Measurements from ENCODE around the gene COBL.
A peak's percentile ranks its signal among the peaks of the same experiment; 100 is the strongest.

COBL gene

DNA sequence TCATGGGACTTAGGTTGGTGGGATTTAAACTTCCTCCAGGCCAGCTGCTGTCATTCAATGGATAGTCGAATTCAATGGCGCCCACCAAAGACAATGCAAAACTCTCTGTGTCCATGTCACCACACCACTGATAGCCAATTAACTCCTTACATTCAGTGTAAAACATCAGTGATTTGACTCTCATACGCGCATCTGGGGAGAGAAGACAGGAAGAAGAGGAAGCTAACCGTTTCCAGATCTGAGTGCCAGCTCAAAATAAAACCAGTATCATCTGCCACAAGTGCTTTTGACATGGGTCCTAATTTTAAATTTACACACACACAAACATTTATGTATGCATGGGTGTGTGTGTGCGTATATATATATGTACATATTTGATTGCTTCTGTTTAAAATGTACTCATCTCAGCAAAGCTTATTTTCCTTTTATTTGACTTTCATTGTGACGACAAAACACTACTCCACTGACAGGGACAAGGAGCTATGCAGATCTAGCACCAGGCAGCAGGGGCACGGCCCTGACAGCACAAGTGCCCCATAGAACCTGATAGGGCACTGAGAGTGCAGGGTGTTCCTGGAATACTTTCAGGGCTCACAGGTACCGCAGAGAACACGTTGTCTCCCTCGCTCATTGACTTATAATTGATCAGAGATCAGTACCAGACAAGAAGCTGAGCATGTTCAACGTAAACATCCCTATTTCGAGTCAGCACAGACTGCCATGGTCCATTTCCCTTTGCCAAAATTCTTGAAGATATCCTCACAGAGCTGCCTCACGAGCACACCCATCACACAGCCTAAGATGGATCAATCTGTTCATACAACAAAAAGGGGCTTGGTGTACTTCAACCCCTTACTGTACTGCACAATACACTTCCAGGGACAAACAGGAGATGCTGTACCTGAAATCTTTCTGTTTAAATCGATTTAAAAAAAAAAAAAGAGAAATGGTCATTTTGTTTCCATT lies 176.1 kb downstream of the COBL start:
- DNase-seq = no peak

DNA sequence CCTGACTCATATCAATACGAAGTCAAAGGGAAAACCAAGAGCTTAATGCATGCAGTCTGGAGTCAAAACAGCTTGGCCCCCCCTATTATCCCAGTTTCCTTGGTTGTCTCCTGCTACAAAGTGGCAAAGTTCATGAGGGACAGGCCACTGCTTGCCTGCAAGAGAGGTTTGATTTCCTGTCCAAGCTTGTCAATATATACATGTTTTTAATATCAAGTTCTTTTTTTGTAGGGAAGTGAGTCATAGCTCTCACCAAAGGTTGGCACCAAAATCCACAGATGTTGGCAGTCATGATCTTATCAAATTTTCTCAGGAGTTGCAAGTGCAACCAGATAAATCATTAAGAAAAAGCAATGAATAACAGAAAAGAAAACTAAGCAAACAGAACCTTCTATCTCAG lies 176.8 kb downstream of the COBL start:
- no peak for DNase-seq

DNA sequence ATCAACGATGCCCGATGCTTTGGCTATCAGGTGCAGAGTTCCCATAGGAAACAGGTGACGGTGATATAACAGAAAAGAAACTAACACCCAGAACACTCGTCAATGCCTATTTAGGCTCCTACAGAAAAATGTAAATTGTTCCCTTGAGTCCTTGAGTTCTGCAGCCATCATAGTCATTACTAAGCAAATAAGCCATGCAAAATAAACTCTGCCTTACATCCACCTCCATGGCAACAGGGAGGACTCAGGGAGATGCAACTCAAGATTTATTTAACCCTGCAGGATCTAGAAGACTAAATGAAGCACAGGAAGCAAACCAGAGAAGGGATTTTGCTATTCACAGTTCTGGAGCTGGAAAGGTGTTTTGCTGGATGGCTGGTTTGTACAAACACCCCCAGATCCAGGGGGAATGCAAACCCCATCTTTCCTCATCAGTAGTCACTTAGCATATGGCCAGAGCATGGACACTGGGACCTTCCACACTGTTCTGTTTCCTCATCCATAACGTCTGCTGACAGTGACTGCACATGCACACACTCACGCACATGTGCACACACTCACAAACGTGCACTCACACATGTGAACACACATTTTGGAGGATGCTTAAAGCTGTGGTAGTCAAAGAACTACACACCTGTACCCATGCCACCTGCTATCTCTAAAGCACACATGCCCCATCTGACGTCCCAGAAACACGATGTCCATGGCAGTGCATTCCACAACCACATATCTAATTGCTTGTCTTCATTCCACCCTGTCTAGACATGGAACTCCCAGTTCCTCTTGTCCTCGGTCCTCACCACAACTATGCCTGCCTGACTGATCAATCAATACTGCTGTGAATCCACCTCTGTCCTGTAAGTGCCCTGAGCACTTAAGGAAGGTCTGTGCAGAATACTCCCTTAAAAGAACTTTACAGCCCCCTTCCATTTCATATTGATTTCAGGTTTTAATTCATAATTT lies 178.2 kb downstream of the COBL start:
- peak; percentile 20 for DNase-seq

DNA sequence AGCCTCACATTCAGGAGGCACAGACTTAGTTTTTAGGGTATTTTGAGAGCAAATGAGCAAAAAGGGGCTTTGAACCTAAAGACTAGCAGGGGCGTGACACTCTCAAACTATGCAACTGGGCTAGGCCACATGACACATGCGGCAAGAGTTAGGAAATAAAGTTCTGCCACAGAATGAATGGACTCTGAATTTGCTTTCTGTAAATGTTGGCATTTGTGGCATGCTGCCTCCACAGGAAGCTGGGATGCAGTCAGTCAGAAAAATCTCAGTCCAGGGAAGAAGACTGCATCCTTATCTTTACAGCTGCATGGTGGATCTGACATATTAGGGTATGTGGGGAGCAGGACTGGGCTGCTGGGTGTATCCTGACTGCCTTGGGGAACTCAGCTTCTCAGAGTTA lies 181.0 kb downstream of the COBL start:
- no peak for DNase-seq

DNA sequence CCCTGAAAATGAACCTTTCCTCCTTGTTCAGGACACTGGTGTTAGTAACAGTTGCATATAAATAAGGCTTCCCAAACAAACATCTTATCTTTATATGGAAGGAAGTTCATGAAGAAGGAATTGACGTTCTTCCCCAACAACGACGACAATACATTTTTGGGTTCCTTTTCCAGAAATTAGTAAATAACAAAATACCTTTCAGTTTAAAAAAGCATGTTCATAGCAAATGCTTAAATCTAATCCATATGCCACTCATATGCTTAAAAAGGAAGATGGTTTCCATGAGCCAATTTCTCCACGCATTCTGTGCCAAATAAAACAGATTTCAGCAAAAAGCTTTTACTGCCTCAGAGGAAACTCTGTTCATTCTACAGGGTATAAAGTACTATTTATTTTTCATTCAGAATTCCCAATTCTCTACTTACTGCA lies 182.6 kb downstream of the COBL start:
- DNase-seq = no peak

DNA sequence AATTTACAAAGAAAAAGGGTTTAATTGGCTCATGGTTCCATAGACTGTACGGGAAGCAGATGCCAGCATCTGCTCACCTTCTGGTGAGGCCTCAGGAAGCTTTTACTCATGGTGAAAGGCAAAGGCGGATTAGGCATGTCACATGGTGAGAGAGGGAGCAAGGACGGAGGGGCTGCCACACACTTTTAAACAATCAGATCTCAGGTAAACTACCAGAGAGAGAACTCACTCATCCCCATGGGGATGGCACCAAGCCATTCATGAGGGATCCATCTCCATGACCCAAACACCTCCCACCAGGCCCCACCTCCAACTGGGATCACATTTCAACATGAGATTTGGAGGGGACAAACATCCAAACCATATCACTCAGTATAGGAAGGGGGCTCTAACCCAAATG lies 183.9 kb downstream of the COBL start:
- no peak for DNase-seq

DNA sequence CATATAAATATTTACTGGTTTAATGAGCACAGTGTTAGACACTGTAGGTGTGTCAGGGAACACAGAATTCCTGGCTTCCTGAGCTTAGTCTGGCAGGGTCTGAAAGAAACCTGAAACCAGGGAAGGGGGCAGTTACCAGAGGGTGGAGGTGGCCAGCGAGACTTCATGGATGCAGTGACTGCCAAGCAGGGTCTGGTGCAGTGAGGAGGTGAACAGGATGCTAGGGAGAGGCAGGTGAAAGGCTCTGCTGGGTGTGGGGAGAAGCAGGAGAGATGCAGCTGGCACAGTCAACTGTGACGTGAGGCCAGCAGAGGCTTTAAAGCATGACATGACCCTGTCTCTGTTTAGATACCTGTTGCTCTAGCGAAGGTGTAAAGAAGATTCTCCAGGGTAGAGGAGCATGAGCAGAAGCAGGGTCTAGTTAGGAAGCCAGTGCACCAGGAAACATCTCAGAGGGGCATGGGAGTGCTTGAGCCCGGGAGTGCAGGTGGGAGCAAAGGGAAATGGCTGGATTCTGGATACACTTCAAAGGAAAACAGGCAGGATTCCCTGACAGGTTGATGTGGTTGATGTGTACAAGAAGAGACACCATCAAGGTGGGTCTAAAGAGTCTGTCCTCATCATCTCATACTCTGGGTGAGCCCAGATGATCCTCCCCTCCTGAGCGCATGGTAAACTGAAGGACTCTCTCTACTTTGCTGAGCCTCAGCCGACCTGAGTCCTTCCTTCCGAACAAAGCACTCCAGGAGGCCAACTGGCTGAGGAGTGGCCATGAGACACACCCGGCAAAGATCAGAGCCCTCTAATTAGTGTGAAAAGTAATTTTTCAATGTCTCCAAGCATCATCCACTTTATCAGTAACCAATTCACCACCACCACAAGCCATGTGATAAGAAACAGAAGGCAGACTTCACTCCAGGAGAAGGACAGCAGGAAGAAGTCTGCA lies 186.8 kb downstream of the COBL start:
- no peak for DNase-seq

DNA sequence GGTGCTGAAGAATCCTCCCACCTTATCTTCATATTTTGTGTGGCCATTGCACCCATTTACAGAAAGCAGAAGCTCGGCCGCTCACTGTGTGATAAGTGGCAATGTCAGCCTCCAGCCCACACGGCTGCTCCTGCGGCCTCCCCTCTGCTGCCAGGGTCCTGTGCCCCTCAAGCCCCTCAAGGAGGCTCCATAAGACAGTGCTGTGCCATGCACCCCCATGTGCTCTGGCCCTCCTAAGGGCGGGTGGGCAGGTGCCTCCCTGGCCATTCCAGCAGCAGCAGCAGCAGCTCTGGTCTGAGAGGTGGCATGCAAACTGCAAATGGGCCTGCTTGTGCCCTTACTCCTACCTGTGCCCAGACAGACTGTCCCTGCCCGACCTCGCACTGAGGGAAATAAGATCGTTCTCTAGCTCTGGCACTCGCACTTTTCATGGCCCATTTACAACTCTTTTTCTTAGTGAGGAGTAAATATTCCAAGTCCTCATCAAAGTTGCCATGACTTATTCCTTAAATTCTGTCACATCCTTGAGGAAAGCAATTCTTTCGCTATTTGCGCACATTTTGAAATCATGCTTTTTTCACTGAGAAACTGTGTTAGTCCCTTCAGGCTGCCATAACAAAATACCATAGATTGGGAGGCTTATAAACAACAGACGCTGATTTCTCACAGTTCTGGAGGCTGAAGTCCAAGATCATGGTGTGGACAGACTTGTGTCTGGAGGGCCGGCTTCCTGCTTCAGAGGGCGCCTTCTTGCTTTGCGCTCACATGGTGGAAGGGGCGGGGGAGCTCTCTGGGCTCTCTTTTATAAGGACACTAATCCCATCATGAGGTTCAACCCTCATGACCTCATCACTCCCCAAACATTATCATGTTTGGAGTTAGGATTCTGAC lies 187.8 kb downstream of the COBL start:
- DNase-seq = no peak

DNA sequence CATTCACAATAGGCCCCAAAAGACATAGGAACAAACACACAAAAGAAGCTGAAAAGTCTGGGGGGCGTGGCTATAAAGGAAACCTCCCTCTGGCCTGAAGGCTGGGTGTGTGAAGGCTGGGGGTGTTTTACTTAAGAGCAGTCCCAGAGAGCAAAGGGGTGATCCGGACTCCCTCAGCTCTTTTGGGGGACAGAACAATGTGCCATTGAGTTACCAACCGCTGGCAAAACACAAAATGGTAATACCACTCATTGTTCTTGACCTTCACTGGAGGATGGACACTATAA lies 189.0 kb downstream of the COBL start:
- no peak for DNase-seq

DNA sequence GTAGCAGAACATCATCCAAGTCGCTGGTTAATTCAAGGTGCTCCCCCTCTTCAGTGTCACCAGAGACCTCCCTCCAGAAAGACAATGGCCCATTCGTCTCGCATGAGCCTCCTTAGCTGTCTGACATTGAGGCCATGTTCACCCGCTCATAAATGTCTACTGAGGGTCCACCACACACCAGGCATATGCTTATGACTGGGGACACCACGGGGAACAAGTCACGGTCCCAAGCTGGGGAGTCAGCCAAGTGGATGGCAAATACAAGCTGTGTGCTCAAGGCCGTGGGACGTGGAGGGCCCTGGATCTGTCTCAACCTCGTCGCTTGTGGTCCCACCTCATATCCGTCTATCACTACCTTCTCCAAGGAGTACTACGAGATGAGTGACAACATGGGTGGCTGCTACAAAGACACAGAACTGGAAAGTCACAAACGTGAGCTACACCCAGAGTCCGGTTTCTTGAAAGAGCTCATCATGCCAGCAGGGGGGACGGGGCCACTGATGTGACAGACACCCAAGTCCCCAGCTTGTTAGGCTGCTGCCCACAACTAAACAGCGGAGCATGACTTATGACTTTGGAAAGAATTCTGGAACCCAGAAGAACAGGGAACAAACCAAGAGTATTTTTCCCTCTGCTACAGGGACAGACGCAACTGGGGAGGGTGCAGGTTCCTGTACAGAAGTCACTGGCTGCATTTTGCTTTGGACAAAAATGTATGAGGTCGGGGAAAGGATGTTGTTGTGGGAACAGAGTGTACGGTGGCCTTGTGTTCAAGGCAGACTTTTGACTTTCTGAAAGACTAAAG lies 189.6 kb downstream of the COBL start:
- DNase-seq = no peak

DNA sequence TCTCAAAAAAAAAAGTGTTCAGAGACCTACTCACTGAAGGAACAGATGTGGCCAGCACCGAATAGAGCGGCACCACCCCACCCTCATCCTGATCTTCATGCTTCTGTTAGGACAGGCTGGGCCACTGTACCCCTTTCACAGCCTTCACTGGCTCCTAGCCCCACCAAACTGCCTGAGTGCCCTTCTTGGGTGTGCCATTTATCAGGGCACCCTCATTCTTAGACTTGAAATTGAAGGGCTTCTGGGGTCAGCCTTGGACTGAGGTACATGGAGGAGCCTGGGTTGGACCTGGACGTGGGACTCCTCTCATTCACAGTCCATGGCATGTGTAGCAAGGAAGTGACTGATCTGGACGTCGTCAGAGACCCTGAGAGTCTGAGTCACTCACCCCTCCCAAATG lies 190.3 kb downstream of the COBL start:
- no peak for DNase-seq

DNA sequence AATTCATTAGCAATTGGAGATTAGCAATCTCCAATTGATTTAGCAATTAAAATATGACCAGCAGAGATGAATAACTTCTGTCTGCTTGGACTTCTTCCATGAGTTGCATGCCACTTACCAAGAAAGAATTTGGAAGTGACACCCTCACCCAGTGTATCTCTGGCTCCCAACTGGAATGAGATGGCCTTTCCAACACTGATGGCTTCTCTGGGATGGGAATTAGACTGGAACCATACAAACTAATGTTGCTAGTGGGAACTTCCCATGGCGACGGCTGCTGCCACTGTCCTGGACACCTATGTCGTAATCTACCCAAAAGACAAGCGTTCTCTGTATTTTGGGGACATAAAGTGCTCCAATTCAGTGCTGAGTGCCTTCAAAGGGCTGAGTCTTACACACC lies 192.3 kb downstream of the COBL start:
- no peak for DNase-seq

DNA sequence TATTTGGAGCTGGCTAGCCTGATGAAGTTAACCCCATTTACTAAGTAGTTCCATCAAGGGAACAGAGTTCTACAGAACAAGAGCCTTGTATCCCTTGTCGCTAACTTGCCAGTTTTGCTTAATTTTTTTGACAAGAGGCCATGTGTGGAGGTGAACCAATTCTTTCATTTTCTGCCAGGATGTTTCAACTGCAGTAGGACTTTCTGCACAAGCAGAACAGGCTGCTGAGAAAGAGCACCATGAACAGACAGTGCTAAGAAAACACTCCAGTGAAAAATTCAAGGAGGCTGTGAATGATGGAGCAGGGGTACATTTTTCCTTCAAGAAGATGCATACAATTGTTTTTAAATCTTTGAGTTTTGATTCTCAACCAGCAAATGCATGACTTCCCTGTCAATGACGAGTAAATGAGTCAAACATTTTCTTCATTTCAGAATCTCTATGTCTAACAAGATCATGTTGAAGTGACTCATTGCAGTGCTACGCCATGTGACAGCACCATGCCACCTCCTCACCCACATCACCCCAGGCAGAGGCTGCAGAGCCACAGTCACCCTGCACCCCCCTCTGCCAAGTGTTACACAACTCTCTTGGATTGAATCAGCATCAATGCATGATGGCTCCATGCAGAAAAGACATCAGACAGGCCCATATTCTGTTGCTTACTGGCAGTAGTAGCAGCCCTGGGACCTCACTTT lies 193.1 kb downstream of the COBL start:
- DNase-seq = no peak

DNA sequence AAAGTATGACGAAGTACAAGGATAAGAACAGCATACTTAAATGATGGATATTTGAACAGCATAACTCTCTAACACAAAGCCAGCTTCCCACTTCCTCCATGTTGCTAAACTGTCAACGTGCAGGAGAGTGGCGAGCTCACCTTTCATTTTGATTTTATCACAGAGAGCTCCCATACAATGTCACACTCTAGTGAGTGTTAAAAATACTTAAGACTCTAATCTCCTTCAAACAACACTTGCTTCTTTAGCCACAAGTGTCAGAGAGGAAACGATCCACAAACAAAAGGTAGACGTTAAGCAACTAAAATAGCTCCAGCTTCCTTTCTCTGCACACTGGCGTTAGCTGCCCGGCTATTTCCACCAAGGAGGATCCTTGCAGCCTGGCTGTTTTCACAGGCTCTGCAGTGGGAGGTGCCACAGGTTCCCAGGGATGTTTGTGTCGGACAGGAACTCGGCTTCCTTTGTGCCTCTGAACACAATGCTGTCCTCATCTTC lies 194.6 kb downstream of the COBL start:
- DNase-seq = no peak

DNA sequence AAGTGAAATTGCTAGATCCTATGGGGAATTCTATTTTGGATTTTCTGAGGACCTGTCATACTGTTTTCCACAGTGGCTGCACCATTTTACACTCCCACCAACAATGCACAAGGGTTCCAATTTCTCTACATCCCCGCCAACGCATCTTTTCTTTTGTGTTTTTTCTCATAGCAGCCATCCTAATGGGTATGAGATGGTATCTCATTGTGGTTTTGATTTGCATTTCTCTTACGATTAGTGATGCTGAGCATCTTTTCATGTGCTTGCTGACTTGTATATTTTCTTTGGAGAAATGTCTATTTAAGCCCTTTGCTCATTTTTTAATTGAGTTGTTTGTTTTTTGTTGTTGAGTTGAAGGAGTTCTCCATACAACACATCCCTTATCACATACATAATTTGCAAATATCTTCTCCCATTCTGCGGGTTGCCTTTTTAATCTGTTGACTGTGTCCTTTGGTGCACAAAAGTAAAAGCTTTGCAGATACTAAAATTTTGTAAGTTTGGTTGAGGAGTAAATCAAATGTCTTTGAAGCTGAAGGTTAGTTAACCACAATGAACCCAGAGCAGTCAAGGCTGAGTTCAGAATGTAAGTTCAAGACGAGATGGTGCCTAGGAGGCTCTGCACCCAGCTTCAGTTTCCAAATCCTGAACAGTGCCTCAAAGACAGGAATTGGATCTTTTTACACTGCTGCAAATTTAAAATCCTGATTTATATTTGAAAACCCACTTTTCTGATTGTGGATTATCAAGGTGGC lies 195.4 kb downstream of the COBL start:
- DNase-seq = no peak

DNA sequence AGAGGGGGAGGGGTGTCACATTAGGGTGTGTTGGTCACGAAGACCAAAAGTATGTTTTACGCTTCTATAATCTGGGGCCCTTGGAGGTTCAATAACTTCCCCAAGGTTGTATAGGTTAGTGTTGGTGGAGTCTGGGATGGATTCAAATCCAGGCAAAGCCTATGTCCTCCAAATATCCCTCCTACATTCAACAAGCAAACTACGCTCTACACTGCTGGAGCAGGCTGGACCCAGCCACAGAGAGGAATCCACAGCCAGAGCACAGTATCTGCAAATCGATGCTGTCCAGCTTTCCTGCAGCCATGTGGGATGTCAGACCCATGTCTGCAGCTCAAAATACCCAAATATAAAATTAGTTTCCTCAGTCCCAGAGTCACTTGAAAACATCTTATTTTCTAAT lies 198.0 kb downstream of the COBL start:
- DNase-seq = no peak

DNA sequence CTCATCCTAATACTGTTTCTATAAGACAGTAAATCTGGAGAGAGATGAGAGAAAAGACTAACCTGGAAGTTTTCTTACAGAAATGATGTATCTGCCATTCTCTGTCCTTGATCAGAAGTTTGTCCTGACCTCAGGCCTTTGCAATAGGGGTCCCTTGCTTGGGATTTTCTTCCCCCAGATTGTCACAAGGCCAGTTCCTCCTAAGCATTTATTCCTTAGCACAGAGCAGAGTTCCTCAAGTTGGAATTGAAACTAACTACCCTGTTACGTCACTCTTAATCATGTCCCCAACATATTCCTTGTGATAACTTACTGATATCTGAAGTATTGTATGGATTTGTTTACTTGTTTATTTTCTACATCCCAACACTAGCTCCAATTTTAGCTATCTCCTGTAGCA lies 202.1 kb downstream of the COBL start:
- no peak for DNase-seq

DNA sequence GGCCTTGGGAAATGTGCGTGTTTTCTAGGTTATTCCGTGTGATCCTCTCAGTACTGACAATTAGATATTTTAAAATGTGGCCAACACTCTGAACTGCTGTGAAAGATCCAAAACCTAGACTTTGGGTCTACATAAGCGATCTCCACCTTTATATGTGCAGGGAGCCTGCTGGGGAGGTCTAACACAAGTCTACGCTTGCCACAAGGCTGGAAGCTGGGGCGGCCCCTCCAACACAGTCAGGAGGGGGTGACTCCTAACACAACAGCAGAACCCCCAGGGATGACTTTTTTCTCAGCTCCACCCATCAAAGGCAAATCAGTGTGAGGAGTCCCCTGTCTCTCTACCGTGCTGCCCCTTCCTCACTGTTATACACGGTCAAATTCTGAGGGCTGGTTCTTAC lies 202.6 kb downstream of the COBL start:
- DNase-seq = no peak

DNA sequence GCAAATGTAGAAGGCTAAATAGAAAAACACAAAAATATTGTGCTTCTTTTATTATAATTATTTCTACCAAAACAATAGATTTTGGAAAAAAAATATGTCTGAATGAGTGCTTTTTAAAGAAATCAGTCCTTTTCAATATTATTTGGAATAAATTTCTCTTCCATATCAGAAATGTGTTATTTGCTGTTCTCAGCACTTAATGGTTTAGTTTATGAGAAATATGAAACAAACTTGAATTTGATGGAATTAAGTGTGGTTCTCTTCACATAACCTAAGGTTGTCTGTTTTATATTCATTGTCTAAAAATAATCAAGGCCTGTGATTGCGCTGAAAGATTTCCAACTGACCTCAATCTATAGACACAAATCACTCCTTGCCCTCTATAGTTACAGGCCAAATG lies 203.0 kb downstream of the COBL start:
- no peak for DNase-seq
